Gastroesophageal sphincter (tissue), 4 donors: ENCODE data around the gene CDH4. TPM values are rescaled to one million over a fixed set of nuclear protein-coding genes. Genes with fewer than 3 reads are reported as not detected.

Experiments
- ATAC-seq: fragments of 150-250 bp; one replicate; pipeline ENCODE4 v1.9.1; 2016; ENCODE audit warnings: mild to moderate bottlenecking, moderate library complexity
- H3K27ac ChIP-seq, 4 donors: fragments of 200-600 bp; sonication (generic) in 3 of 4; 1 replicate in 3 of 4; 2 replicates in 1 of 4; pipeline ENCODE4 v1.5.1; 2016 to 2019
- H3K27me3 ChIP-seq: fragments of 200-600 bp; sonication (generic); one replicate; pipeline ENCODE4 v1.5.1; 2019
- H3K36me3 ChIP-seq, 2 donors: fragments of 200-600 bp; sonication (generic); one replicate each; pipeline ENCODE4 v1.5.1; 2019; ENCODE audit warnings: control low read depth in 1 of 2
- H3K4me1 ChIP-seq, 3 donors: fragments of 200-600 bp; sonication (generic); 1 replicate in 2 of 3; 2 replicates in 1 of 3; pipeline ENCODE4 v1.5.1; 2016 to 2019; ENCODE audit warnings: control low read depth in 2 of 3
- H3K4me3 ChIP-seq, 2 donors: fragments of 200-600 bp; sonication (generic); one replicate each; pipeline ENCODE4 v1.5.1; 2019; ENCODE audit warnings: mild to moderate bottlenecking in 1 of 2, moderate library complexity in 1 of 2
- H3K9me3 ChIP-seq, 3 donors: fragments of 200-600 bp; sonication (generic); one replicate each; pipeline ENCODE4 v1.5.1; 2017 to 2019; ENCODE audit warnings: control low read depth in 2 of 3
- EP300 ChIP-seq: sonication (generic); formaldehyde crosslinking; IDR thresholded peaks from one replicate; pipeline ENCODE4 v1.6.1; 2017; ENCODE audit warnings: antibody characterized with exemption, mild to moderate bottlenecking
- POLR2A ChIP-seq, 2 donors: fragments of 450-650 bp; IDR thresholded peaks; one replicate each; pipeline ENCODE4 v1.6.1; 2017; ENCODE audit warnings: antibody characterized with exemption in 2 of 2, mild to moderate bottlenecking in 2 of 2, moderate library complexity in 1 of 2
- POLR2AphosphoS5 ChIP-seq: sonication (generic); formaldehyde crosslinking; IDR thresholded peaks from one replicate; pipeline ENCODE4 v1.6.1; 2017; ENCODE audit warnings: antibody characterized with exemption
- WGBS, 2 donors: methylation state at CpG; one replicate each; pipeline ENCODE4 v1.1.5; 2018; ENCODE audit warnings: low coverage in 1 of 2; 5-methylcytosine and 5-hydroxymethylcytosine counted together
- total RNA-seq, 4 donors: library from RNA; depleted of rRNA; stranded (reverse); fragments of >200 nt; gene quantifications; one replicate each; pipeline ENCODE4 v1.1.0, GENCODE V29; 2016
- TF ChIP-seq, protein P1 (sequence below), 4 experiments: fragments of 200-600 bp in 2 of 4; fragments of 450-650 bp in 2 of 4; sonication (generic) in 1 of 4; IDR thresholded peaks; one replicate each; pipeline ENCODE4 v1.5.1; 2017 to 2019; ENCODE audit warnings: antibody characterized with exemption in 4 of 4, mild to moderate bottlenecking in 2 of 4, moderate library complexity in 2 of 4

The CDH4 gene
- total RNA-seq, 4 donors from 2014 or later = under 0.01 to 1.5 (median 0.42) TPM; not detected in 1

DNA sequence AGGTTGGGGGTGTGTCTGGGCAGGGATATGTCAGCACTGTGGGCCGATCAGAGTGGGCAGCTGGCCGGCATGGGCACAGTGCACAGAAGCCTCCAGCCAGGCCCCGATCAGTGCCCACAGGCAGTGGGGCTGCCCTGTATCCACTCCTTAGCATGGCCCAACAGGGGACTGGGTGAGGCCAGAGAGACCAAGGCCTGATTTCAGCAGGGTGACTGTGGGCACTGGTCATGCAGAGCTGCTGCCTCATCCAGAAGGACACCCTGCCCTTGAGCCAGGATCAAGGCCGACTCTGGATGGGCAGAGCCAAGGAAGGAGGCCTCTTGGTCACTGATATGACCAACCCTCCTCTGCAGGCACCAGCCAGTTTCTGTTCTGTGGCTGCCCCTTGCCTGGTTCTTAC lies 159.7 kb downstream of the CDH4 start:
- H3K4me1 ChIP-seq = no peaks in the 10 kb centered on the region
- no CpG with 5 or more reads among the region's 4 CpGs for WGBS, 2 donors
- TF ChIP-seq, protein P1, sequence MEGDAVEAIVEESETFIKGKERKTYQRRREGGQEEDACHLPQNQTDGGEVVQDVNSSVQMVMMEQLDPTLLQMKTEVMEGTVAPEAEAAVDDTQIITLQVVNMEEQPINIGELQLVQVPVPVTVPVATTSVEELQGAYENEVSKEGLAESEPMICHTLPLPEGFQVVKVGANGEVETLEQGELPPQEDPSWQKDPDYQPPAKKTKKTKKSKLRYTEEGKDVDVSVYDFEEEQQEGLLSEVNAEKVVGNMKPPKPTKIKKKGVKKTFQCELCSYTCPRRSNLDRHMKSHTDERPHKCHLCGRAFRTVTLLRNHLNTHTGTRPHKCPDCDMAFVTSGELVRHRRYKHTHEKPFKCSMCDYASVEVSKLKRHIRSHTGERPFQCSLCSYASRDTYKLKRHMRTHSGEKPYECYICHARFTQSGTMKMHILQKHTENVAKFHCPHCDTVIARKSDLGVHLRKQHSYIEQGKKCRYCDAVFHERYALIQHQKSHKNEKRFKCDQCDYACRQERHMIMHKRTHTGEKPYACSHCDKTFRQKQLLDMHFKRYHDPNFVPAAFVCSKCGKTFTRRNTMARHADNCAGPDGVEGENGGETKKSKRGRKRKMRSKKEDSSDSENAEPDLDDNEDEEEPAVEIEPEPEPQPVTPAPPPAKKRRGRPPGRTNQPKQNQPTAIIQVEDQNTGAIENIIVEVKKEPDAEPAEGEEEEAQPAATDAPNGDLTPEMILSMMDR (IDR thresholded peaks at IDR 0.05) = no peak
- TF ChIP-seq POLR2A (IDR thresholded peaks at IDR 0.05) = no peak
- no peak for TF ChIP-seq POLR2AphosphoS5
- TF ChIP-seq EP300 = no peak
- no peak overlapping the region for H3K27ac ChIP-seq
- peaks cover 0 to 19% (median 0%) of the 10 kb centered on the region in 3 donors for H3K9me3 ChIP-seq
- no peak for ATAC-seq
- H3K27me3 ChIP-seq = peaks cover 24% of the 10 kb centered on the region
- H3K4me3 ChIP-seq = no peak overlapping the region
- no peaks in the 10 kb centered on the region for H3K36me3 ChIP-seq

DNA sequence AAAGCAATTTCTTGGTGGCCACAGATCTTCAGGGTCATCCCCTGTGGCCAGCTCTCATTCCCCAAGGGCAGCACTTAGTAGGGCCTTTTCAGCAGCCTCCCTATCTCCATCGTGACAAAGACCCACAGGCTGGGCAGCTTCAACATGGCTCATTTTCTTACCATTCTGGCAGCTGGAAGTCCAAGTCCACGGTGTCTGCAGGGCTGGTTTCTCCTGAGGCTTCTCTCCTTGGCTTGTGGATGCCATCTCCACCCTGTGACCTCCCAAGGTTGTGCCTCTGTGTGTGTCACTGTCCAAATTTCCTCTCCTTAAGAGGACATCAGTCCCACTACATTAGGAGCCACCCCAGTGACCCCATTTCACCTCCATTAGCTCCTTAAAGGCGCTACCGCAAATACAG lies 161.7 kb downstream of the CDH4 start:
- H3K27ac ChIP-seq = no peak overlapping the region
- peaks cover 0 to 19% (median 0%) of the 10 kb centered on the region in 3 donors for H3K9me3 ChIP-seq
- no peak for ATAC-seq
- no peaks in the 10 kb centered on the region for H3K36me3 ChIP-seq
- H3K27me3 ChIP-seq = peaks cover 27% of the 10 kb centered on the region
- H3K4me1 ChIP-seq = no peaks in the 10 kb centered on the region
- no peak overlapping the region for H3K4me3 ChIP-seq
- WGBS, 2 donors = 92% methylated on average over 3 of the region's 4 CpGs; no CpG with 5 or more reads in 1 of the 2 donors
- no peak for TF ChIP-seq POLR2AphosphoS5
- TF ChIP-seq, protein P1 (IDR thresholded peaks at IDR 0.05) = no peak
- TF ChIP-seq EP300 = no peak
- no peak for TF ChIP-seq POLR2A (IDR thresholded peaks at IDR 0.05)

DNA sequence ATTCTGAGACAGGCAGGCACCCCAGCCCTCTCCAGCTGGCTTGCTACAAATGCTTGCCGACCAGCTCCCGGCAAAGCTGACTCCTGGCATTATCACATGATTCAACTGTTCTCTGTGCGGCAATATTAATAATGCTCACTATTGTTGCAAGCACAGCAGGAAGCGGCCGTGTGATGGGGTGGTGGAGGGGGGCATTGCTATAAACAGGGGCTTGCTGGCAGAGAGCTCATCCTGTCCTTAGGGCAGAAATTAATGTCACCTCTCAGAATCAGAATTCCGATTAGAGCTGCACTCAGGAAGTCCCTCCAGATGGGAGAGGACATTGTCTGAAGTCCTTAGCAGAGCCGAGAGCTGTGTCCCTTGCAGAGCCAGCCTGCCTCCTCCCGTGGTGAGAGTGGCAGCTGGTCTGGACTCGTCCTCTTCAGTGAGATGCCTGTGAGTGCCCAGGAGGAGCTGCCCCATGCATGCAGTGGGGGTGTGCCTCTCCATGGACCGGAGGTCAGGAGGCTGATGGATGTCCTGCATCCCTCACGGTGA lies 162.5 kb downstream of the CDH4 start:
- Histone ChIP-seq H3K27me3 (peaks cover 35% of the 10 kb centered on the region), H3K9me3 (peaks cover 0 to 19% (median 0%) of the 10 kb centered on the region in 3 donors), H3K36me3 (no peaks in the 10 kb centered on the region), H3K4me1 (no peaks in the 10 kb centered on the region), H3K27ac (no peak overlapping the region), H3K4me3 (no peak overlapping the region)
- no peak for ATAC-seq
- no CpG with 5 or more reads among the region's 11 CpGs for WGBS, 2 donors
- TF ChIP-seq EP300 = no peak
- TF ChIP-seq POLR2AphosphoS5 = no peak
- TF ChIP-seq, protein P1 (IDR thresholded peaks at IDR 0.05) = no peak
- TF ChIP-seq POLR2A (IDR thresholded peaks at IDR 0.05) = no peak

DNA sequence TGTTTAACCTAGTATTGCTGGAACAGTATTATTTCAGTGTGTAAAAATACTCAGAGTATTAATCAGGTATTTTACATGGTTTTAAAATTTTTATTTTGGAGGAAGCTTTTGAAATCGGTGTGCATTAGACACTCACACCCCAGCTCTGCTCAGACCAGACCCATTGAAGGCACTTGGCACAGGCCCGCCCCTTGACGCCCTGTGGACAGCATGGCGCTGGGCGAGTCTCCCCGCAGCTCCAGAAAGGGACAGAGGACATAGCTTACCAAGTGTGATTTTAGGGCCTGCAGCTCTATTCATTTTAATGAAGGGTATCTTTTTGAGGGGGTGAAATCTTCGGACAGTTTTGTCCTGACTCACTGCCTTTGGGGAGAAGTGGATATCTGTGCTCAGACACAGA lies 164.5 kb downstream of the CDH4 start:
- TF ChIP-seq POLR2A (IDR thresholded peaks at IDR 0.05) (no peak), POLR2AphosphoS5 (no peak), EP300 (no peak)
- Histone ChIP-seq H3K9me3 (peaks cover 0 to 27% (median 0%) of the 10 kb centered on the region in 3 donors), H3K4me1 (no peaks in the 10 kb centered on the region), H3K36me3 (no peaks in the 10 kb centered on the region), H3K27ac (no peak overlapping the region), H3K27me3 (peaks cover 53% of the 10 kb centered on the region), H3K4me3 (no peak overlapping the region)
- WGBS, 2 donors = 83 to 87% methylated on average over 1 to 4 of the region's 7 CpGs
- no peak for ATAC-seq

DNA sequence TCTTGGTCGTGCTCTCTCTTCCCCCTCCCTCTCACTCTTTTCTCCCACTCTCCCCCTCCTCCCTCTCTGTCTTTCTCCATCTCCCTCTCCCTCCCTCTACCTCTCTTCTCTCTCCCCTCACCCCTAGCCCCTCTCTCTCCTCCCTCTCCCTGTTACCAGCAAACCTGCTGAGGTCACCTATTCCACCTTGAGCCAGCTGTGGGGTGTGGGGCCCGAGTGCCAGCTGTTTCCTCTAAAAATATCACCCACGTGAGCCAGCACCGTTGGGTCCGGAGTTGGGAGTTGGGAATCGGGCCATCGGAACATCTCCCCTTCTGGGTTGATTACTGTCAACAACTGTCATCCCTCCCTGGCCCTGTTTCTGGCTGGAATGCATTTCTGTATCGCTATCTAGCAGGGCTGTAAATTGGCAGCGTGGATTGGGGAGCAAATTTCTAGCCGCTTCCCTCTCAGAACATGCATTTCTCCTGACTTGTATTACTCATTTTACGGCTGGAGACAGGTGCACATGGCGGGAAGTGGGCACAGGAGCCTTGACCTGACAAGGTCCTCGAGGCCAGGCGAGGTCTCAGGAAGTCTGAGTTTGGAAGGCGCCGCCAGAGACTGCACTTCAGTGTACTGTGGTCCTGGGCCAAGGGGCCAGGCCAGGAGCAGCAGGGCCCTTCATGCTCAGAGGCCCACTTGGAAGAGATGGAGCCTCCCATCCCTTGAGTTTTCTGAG lies 165.3 kb downstream of the CDH4 start:
- Histone ChIP-seq H3K27me3 (peaks cover 52% of the 10 kb centered on the region), H3K36me3 (no peaks in the 10 kb centered on the region), H3K27ac (no peak overlapping the region), H3K4me1 (no peaks in the 10 kb centered on the region), H3K4me3 (no peak overlapping the region), H3K9me3 (peaks cover 0 to 27% (median 0%) of the 10 kb centered on the region in 3 donors)
- no peak for ATAC-seq
- TF ChIP-seq EP300 (no peak), POLR2AphosphoS5 (no peak), POLR2A (IDR thresholded peaks at IDR 0.05) (no peak)
- TF ChIP-seq, protein P1 (IDR thresholded peaks at IDR 0.05) = no peak
- WGBS, 2 donors = 62 to 67% methylated on average over 6 to 14 of the region's 16 CpGs
